Activated CD8-positive, alpha-beta memory T cell treated with anti-CD3 and anti-CD28 coated beads, Interleukin-2, amount 50 U/mL, for 1 hour (primary cell): ENCODE data around the gene HMG20B.

Experiments used
- DNase-seq: peaks from one replicate; pipeline ENCODE4 v3.0.0-alpha.2; 2020; ENCODE audit errors: extremely low read depth

The HMG20B gene

DNA sequence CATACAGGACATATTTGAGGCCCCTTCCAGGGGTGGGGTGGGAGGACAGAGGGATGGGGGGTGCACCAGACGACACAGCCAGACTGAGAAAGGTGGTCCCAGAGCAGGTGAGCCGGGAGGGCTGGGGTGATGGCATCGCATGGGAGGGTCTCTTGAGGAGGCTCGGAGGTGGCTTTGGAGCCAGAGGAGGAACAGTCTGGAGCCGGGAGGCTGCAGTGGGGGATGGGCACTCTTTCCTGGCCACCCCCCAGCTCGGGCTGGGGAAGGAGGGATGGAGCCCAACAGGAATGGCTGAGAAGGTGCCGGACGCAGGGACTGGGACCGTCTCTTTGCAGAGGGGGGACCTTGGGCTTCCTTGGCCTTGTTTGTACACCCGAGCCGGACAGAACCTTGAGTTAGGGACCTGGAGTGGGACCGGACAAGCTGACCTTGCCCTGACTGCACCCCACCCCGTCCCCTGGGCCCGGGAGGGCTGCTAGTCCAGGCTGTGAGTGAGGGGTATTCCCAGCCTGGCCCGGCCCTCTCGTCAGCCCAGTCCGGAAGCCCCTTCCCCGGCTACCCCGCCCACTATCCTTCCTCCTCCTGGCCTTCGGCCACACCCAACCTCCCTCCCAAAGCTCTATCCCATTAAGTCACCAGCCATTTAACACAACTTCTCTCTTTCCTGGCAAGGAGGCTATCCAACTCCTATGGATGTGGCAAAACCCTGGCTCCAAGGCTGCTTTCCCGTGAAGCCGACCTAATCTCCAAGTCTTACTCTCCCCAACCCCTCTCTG, 34.7 kb downstream of the HMG20B start:
- no peak for DNase-seq

DNA sequence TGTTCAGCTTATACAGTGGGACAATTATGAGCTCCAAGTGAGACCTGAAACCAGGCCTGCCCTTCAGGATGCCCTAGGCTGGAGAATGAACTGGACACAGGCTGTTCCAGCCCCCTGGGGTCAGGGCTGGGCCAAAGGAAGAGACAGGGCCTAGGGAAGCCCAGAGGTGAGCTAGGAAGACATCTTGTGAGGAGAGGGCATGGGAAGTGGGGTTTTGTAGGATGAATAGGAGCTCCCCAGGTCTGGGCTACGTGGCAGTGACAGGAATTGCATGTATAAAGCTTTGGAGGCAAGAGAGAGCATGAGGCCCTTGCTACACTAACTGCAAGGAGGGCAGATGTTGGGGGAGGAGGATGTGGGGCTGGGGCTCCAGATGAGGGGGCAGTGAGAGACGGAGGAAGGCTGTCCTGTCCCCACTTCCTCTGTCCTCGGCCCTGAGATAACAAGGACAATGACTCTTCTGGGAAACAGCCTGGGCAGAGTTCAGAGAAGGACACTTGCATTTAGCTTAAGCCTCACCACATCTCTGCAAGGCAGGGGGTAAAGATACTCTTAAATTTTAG, 35.4 kb downstream of the HMG20B start:
- DNase-seq, result no peak

- no peak for DNase-seq
These were observed 36.1 kb downstream of the HMG20B start for GRCh38 chr19:3608750-3609322.

DNA sequence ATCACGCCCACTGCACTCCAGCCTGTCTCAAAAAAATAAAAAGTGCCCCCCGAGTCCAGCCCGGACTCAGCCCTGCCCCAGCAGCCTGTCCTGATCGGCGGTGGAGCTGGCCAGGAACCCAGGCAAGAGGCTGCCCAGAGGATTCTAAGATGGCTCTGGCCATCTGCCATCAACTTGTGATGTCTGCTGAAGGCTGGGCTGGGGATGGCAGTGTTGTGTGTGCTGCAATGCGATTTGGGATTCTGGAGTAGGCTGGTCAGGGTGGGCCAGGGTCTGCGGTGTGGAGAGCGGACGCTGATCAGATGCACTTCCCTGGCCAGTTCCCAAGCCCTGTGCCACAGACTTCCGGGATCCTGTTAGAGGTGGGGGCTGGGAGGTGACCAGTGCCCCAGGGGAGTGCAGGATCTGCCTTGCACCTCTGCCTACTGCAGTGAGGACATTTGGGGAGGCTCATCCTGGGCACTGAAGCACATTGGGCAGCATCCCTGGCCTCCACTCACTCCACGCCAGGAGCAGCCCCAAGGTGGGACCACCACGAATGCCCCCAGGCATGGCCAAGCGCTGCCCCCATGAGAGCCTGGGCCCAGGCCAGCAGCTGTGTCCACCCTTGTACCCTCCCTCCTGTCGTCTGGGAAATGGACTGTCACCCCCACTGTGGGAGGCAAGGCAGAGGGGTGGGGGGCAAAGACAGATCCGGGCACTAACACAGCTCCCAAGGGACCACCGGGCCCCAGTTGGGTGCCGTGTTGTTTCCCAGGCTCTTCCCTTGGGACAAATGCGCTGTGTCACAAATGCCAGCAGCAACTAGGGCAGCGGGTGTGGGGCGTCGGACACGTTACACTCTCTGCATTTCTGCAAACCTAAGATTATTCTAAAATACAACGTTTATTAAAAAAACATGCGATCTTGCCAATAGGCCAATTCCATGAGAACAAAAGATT, 37.3 kb downstream of the HMG20B start:
- no peak for DNase-seq

DNA sequence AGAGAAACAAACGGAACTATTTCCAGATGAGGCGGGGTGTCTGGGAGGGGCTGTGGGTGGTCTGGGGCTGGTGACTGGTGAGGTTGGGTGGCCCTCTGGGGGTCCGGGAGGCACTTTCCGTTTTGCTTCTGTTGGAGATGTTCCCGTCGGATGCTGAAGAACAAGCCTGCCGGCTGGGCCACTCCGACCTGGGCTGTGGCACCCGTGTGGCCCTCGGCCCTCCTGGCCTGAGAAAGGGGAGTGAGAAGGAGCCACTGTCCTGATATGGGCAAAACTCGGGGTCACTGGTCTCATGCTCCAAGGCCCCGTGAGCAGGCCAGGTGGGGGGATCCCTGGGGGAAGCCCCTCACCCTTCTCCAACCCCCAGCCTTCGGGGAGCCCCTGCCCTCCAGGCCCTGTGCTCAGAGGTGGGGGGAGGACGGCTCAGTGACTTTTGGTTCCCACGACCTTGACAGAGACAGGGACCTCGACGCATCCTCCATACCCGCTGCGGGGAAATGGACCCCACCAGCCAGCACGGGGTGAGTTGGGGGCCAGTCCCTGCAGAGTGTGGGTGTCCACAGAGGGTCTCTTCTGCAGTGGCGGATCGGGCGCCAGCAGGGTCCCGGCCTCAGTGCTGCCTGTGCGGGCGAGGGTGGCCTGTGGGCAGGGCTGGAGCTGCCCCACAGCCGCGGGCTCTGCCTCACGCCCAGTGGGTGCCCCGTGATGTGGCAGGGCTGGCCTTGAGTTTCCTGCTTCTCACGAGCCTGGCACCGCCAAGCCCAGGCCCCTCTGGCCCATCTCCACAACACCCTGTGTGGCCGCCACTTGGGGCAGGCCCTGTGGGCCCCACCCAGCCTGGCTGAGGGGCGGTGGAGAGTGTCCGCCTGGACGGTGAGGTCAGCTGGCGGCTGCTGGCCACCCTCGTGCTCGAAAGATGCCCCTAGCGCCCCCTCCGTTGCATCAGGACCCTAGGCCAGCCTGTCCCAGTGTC, 38.3 kb downstream of the HMG20B start:
- no peak for DNase-seq

GRCh38 chr19:3611841-3612240, 39.1 kb downstream of the HMG20B start:
- DNase-seq, result no peak

DNA sequence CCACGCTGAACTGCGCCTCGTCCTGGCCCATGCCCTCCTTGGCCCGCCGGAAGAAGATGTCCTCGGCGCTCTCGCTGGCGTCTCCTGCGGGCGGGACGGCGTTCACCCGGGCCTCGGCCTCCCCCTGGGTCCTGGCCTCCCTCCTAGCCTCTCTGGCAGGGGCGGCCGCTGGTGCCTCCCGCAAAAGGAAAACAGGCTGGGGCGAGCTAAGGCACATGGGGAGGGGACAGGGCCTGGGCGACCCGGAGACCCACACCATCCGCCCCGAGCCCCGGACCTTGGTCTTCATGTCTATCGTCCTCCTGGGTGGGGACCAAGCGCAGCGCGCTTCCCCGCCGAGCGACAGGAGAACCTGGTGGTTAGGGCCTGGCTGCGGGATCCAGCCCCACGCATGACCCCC, 39.6 kb downstream of the HMG20B start:
- no peak for DNase-seq

GRCh38 chr19:3612901-3613741, 40.4 kb downstream of the HMG20B start:
- no peak for DNase-seq

DNA sequence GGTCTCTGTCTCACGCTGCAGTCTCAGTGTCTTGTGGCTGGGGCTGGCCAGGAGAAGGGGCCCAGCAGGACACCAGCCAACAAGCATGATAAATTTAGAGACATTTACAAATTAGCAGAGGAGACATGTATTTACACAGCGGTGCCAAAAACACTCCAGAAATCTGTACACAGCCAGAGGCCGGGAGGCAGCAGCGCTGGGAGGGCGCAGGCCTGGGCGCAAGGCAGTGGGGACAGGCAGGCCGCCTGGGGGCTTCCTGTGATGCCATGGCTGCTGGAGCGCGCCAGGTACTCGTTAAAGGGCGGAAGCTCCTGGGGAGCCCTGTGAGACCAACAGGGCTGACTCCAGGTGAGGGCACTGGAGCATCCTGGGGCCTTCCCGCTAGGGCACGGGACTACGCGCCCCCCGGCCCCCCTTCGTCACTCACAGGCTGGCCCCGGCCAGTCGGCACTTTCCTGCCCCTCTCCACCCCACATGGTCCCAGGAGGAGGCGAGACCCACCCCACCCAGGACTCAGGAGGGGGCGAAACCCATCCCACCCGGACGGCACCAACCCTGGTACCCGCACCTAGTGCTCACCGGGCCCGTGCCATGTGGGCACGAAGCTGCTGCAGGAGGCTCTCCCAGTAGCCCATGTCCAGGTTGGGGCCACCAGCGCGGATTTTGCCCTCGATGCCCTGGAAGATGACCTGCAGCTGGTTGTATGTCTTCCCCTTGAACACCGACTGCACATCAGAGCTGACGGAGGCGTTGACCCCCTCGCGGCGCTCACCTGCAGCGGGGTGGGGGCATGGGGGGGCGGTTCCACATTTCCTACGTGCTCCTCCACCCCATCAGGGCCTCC, 41.3 kb downstream of the HMG20B start:
- no peak for DNase-seq

GRCh38 chr19:3614858-3615505, 42.2 kb downstream of the HMG20B start:
- DNase-seq, result no peak

- DNase-seq, result no peak
These were observed 42.9 kb downstream of the HMG20B start for GRCh38 chr19:3615524-3616135.

DNA sequence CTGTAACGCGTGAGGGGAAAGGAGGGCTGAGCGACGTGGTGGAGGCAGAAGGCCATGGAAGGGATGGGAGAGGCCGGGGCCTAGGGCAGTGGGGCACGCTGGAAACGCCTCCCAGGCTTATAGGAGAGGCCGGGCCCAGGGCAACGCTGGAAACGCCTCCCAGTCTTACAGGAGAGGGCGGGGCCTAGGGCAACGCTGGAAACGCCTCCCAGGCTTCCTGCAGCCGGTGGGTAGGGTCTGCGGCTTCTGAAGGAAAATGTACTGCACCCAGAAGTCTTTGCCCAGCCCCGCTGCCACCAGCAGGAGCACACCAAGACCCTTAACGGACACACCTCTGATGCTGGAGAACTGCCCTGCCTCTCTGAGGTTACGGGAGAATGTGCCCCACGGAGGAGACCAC, 44.7 kb downstream of the HMG20B start:
- DNase-seq, result no peak

- DNase-seq, result no peak
These were observed 45.5 kb downstream of the HMG20B start for GRCh38 chr19:3618144-3618810.

- DNase-seq, result no peak
These were observed 46.3 kb downstream of the HMG20B start for GRCh38 chr19:3618811-3619630.

- no peak for DNase-seq
These were observed 46.9 kb downstream of the HMG20B start for GRCh38 chr19:3619631-3620012.

- DNase-seq, result no peak
These were observed 47.5 kb downstream of the HMG20B start for GRCh38 chr19:3620145-3620816.
